GM23338 (cell line): ENCODE data around the gene SELENOH.

Experiments
- CREB1 ChIP-seq: fragments of 250-450 bp; sonication (Bioruptor Pico); IDR thresholded peaks from 2 replicates; pipeline ENCODE4 v1.5.0; 2020; ENCODE audit warnings: low read depth, mild to moderate bottlenecking, moderate library complexity
- CTCF ChIP-seq, 2 experiments: fragments of 200-600 bp in 1 of 2; sonication (generic) in 1 of 2; conservative IDR thresholded peaks; 2 replicates each; pipeline versions ENCODE4 v1.5.1 to v1.6.1; 2016 to 2017; ENCODE audit warnings: antibody characterized with exemption in 2 of 2, low read depth in 2 of 2, mild to moderate bottlenecking in 2 of 2, moderate library complexity in 1 of 2
- ETS1 ChIP-seq: IDR thresholded peaks from 2 replicates; pipeline ENCODE4 v1.6.1; 2016; ENCODE audit warnings: antibody characterized with exemption
- EZH2 ChIP-seq: fragments of 200-600 bp; sonication (generic); IDR thresholded peaks from one replicate; pipeline ENCODE4 v1.8.0; 2017; ENCODE audit warnings: antibody characterized with exemption, mild to moderate bottlenecking, low read depth; ENCODE audit not compliant: unreplicated experiment
- EZH2phosphoT487 ChIP-seq: fragments of 200-600 bp; sonication (generic); IDR thresholded peaks from one replicate; pipeline ENCODE4 v1.8.1; 2018; ENCODE audit warnings: antibody characterized with exemption; ENCODE audit not compliant: unreplicated experiment
- JUNB ChIP-seq: IDR thresholded peaks from one replicate; pipeline ENCODE4 v1.6.1; 2016; ENCODE audit warnings: antibody characterized with exemption; ENCODE audit not compliant: unreplicated experiment
- NANOG ChIP-seq: IDR thresholded peaks from 2 replicates; pipeline ENCODE4 v1.6.1; 2016; ENCODE audit warnings: antibody characterized with exemption, borderline replicate concordance
- POLR2AphosphoS5 ChIP-seq: IDR thresholded peaks from 2 replicates; pipeline ENCODE4 v1.6.1; 2016; ENCODE audit warnings: antibody characterized with exemption, low read depth
- REST ChIP-seq: IDR thresholded peaks from one replicate; pipeline ENCODE4 v1.6.1; 2018; ENCODE audit warnings: antibody characterized with exemption; ENCODE audit not compliant: unreplicated experiment
- STAT1 ChIP-seq: IDR thresholded peaks from one replicate; pipeline ENCODE4 v1.6.1; 2016; ENCODE audit warnings: antibody characterized with exemption; ENCODE audit not compliant: unreplicated experiment
- ZNF114 ChIP-seq: fragments of 250-450 bp; sonication (Bioruptor Pico); IDR thresholded peaks from 2 replicates; pipeline ENCODE4 v1.5.0; 2020; ENCODE audit warnings: mild to moderate bottlenecking, moderate library complexity
- ZNF331 ChIP-seq: fragments of 250-450 bp; sonication (Bioruptor Pico); IDR thresholded peaks from 2 replicates; pipeline ENCODE4 v1.5.0; 2020; ENCODE audit warnings: low read depth, mild to moderate bottlenecking, moderate library complexity

GRCh38 chr11:57771365-57771764, 30.1 kb downstream of the SELENOH start:
- TF ChIP-seq CTCF (conservative IDR thresholded peaks at IDR 0.05; ENCODE audit: low read depth in 2 of 2), result no peak
- no peak for TF ChIP-seq EZH2
- TF ChIP-seq REST, result no peak
- TF ChIP-seq JUNB, result no peak
- TF ChIP-seq POLR2AphosphoS5, result no peak
- no peak for TF ChIP-seq ETS1
- no peak for TF ChIP-seq ZNF331 (CRISPR knock-in tag)
- no peak for TF ChIP-seq EZH2phosphoT487
- TF ChIP-seq STAT1, result no peak
- no peak for TF ChIP-seq ZNF114 (CRISPR knock-in tag)
- no peak for TF ChIP-seq CREB1
- TF ChIP-seq NANOG, result no peak
